ENCODE results near the gene USP11. TPM values are rescaled to one million over a fixed set of nuclear protein-coding genes. Genes with fewer than 3 reads are reported as not detected.

Gene USP11
- total and polyA plus RNA-seq, 2 experiments from 2014 or later: 64.2 to 65.1 TPM

GRCh38 chrX:47297874-47298273, 65.1 kb downstream of the USP11 start:
- Histone ChIP-seq H3K4me2 (no peak overlapping the region), H3K9me2 (ENCODE audit: insufficient read depth) (no peaks in the 10 kb centered on the region), H3K36me3 (ENCODE audit: insufficient read depth) (no peaks in the 10 kb centered on the region), H3K79me2 (replicated peaks; ENCODE audit: insufficient read depth) (no peaks in the 10 kb centered on the region), H3K27ac (ENCODE audit: low read depth) (no peak overlapping the region), H3K27me3 (ENCODE audit: insufficient read depth) (no peaks in the 10 kb centered on the region), H3K4me3 (no peak overlapping the region), H2AFZ (no peak overlapping the region), H3K4me1 (ENCODE audit: insufficient read depth) (peaks cover 11% of the 10 kb centered on the region), H4K20me1 (replicated peaks; ENCODE audit: insufficient read depth) (no peaks in the 10 kb centered on the region), H3F3A (replicated peaks; ENCODE audit: low read depth) (no peaks in the 10 kb centered on the region)
- no peak for ATAC-seq
- DNase-seq (ENCODE audit: low spot score): no peak
- TF ChIP-seq REST (IDR thresholded peaks at IDR 0.05; ENCODE audit: unreplicated experiment): no peak
- no peak for TF ChIP-seq STAT1 (IDR thresholded peaks at IDR 0.05; ENCODE audit: unreplicated experiment)
- TF ChIP-seq ZNF462 (CRISPR knock-in tag; IDR thresholded peaks at IDR 0.05): no peak
- TF ChIP-seq CREB1 (CRISPR knock-in tag; IDR thresholded peaks at IDR 0.05; ENCODE audit: low read depth): no peak
- no peak for TF ChIP-seq ZNF114 (CRISPR knock-in tag; IDR thresholded peaks at IDR 0.05)
- no peak for TF ChIP-seq ZNF331 (CRISPR knock-in tag; IDR thresholded peaks at IDR 0.05; ENCODE audit: low read depth)
- Mint-ChIP-seq H3K4me1 (peaks cover 15% of the 10 kb centered on the region; the same call in 2 of the 3 replicates), H3K9me3 (peaks cover 7% of the 10 kb centered on the region), H3K27me3 (ENCODE audit: insufficient read depth, low read depth, poor library complexity) (peaks cover 5% of the 10 kb centered on the region), H3K36me3 (ENCODE audit: low read depth) (peaks cover 4% of the 10 kb centered on the region; the same call in 2 of the 3 replicates), H3K4me3 (no peak overlapping the region), H3K27ac (no peak overlapping the region)

Small RNA genes lying within 50 kb of the gene (small RNA-seq; reads per million reads assigned to genes)
- not detected for gene RN7SL785P (ENCODE audit: low replicate concordance)

Other genes starting within 250 kb of the USP11 start
- 0.47 and 6.7 TPM in 2 replicates for gene RGN, start 154.6 kb upstream of the USP11 start, total RNA-seq (2014; rRNA removed; shearing (Covaris generic))
- gene RGN, start 154.6 kb upstream of the USP11 start, polyA plus RNA-seq (2016; fragmentation: Nextera tagmentation; extraction: Ambion mirVana): 5.5 and 5.9 TPM in 2 replicates
- 52.2 and 103 TPM in 2 replicates for gene NDUFB11, start 88.3 kb upstream of the USP11 start, total RNA-seq (2014; rRNA removed; shearing (Covaris generic))
- 238 and 247 TPM in 2 replicates for gene NDUFB11, start 88.3 kb upstream of the USP11 start, polyA plus RNA-seq (2016; fragmentation: Nextera tagmentation; extraction: Ambion mirVana)
- 80.0 and 101 TPM in 2 replicates for gene RBM10, start 87.8 kb upstream of the USP11 start, total RNA-seq (2014; rRNA removed; shearing (Covaris generic))
- 38.9 and 39.5 TPM in 2 replicates for gene RBM10, start 87.8 kb upstream of the USP11 start, polyA plus RNA-seq (2016; fragmentation: Nextera tagmentation; extraction: Ambion mirVana)
- 344 and 377 TPM in 2 replicates for gene UBA1, start 39.2 kb upstream of the USP11 start, total RNA-seq (2014; rRNA removed; shearing (Covaris generic))
- 97.7 and 104 TPM in 2 replicates for gene UBA1, start 39.2 kb upstream of the USP11 start, polyA plus RNA-seq (2016; fragmentation: Nextera tagmentation; extraction: Ambion mirVana)
- 111 and 158 TPM in 2 replicates for gene CDK16, start 14.3 kb upstream of the USP11 start, total RNA-seq (2014; rRNA removed; shearing (Covaris generic))
- 55.9 and 58.9 TPM in 2 replicates for gene CDK16, start 14.3 kb upstream of the USP11 start, polyA plus RNA-seq (2016; fragmentation: Nextera tagmentation; extraction: Ambion mirVana)
- 1.2 and 1.5 TPM in 2 replicates for gene ZNF157, start 137.6 kb downstream of the USP11 start, total RNA-seq (2014; rRNA removed; shearing (Covaris generic))
- gene ZNF157, start 137.6 kb downstream of the USP11 start, polyA plus RNA-seq (2016; fragmentation: Nextera tagmentation; extraction: Ambion mirVana): 0.68 and 0.70 TPM in 2 replicates